Subcutaneous abdominal adipose tissue (tissue), 5 donors: ENCODE results near the gene AFMID.

ENCODE experiments used
- H3K27ac ChIP-seq: one replicate; pipeline ENCODE4 v1.7.0; 2013; ENCODE audit warnings: low read depth, mild to moderate bottlenecking, inconsistent platforms, low read length, moderate library complexity
- H3K27me3 ChIP-seq, 5 donors: one replicate each; pipeline ENCODE4 v1.7.0; 2013; ENCODE audit warnings: low read length in 5 of 5, inconsistent platforms in 1 of 5; ENCODE audit not compliant: control insufficient read depth in 5 of 5, insufficient read depth in 4 of 5
- H3K36me3 ChIP-seq, 5 donors: one replicate each; pipeline ENCODE4 v1.7.0; 2013; ENCODE audit warnings: low read length in 5 of 5; ENCODE audit not compliant: control insufficient read depth in 5 of 5, insufficient read depth in 5 of 5
- H3K4me1 ChIP-seq, 5 donors: one replicate each; pipeline ENCODE4 v1.7.0; 2013; ENCODE audit warnings: low read length in 5 of 5, mild to moderate bottlenecking in 3 of 5, moderate library complexity in 1 of 5; ENCODE audit not compliant: control insufficient read depth in 5 of 5, insufficient read depth in 5 of 5
- H3K4me3 ChIP-seq, 5 donors: one replicate each; pipeline ENCODE4 v1.7.0; 2013; ENCODE audit warnings: low read length in 5 of 5, low read depth in 1 of 5
- H3K9ac ChIP-seq, 5 donors: one replicate each; pipeline ENCODE4 v1.7.0; 2013; ENCODE audit warnings: low read length in 5 of 5, mild to moderate bottlenecking in 4 of 5, moderate library complexity in 3 of 5
- H3K9me3 ChIP-seq, 5 donors: one replicate each; pipeline ENCODE4 v1.7.0; 2013; ENCODE audit warnings: low read length in 5 of 5; ENCODE audit not compliant: control insufficient read depth in 5 of 5
- donor health status: healthy.
- donor health status: healthy.
- donor health status: healthy.
- donor health status: healthy.
- donor health status: healthy.

Gene AFMID

GRCh38 chr17:78179372-78179771 lies 7.8 kb upstream of the AFMID start:
- no peak overlapping the region for H3K4me3 ChIP-seq
- peaks cover 10 to 27% (median 25%) of the 10 kb centered on the region in 5 donors for H3K4me1 ChIP-seq
- H3K36me3 ChIP-seq, result no peaks in the 10 kb centered on the region
- no peak overlapping the region for H3K27ac ChIP-seq
- H3K27me3 ChIP-seq, result no peaks in the 10 kb centered on the region
- no peak overlapping the region for H3K9ac ChIP-seq
- no peaks in the 10 kb centered on the region for H3K9me3 ChIP-seq

DNA sequence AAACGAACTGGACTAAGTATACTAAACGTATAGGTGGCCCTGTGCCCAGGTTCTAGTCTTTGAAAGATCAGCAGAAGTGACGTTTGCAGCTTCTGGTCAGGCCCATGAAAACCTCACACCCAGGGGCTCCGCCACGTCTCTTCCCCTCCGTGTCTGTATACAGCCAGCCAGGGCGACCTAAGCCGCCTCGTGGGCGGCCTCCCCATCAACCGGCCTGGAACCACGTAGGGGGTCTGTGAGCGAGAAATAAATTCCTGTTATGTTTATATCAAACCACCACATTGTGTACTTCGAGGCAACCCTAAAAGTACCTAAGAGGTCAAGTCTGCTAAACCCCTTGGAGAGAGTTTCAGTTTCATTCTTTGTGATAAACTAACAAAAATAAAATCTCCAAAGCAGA lies 7.1 kb upstream of the AFMID start:
- Histone ChIP-seq H3K4me1 (peaks cover 7 to 27% (median 21%) of the 10 kb centered on the region in 5 donors), H3K9me3 (no peaks in the 10 kb centered on the region), H3K27ac (no peak overlapping the region), H3K27me3 (no peaks in the 10 kb centered on the region), H3K4me3 (no peak overlapping the region), H3K9ac (no peak overlapping the region), H3K36me3 (no peaks in the 10 kb centered on the region)

- no peaks in the 10 kb centered on the region for H3K9me3 ChIP-seq
- no peak overlapping the region for H3K27ac ChIP-seq
- H3K4me1 ChIP-seq, result peaks cover 7 to 23% (median 17%) of the 10 kb centered on the region in 5 donors
- H3K4me3 ChIP-seq, result no peak overlapping the region
- no peaks in the 10 kb centered on the region for H3K27me3 ChIP-seq
- no peaks in the 10 kb centered on the region for H3K36me3 ChIP-seq
- H3K9ac ChIP-seq, result no peak overlapping the region
Observed at GRCh38 chr17:78180508-78180907, 6.7 kb upstream of the AFMID start.

- Histone ChIP-seq H3K9me3 (no peaks in the 10 kb centered on the region), H3K9ac (no peak overlapping the region), H3K4me1 (peaks cover 0 to 19% (median 13%) of the 10 kb centered on the region in 5 donors), H3K4me3 (no peak overlapping the region), H3K27ac (no peak overlapping the region), H3K27me3 (no peaks in the 10 kb centered on the region), H3K36me3 (no peaks in the 10 kb centered on the region)
Observed at GRCh38 chr17:78182504-78182903, 4.7 kb upstream of the AFMID start.

DNA sequence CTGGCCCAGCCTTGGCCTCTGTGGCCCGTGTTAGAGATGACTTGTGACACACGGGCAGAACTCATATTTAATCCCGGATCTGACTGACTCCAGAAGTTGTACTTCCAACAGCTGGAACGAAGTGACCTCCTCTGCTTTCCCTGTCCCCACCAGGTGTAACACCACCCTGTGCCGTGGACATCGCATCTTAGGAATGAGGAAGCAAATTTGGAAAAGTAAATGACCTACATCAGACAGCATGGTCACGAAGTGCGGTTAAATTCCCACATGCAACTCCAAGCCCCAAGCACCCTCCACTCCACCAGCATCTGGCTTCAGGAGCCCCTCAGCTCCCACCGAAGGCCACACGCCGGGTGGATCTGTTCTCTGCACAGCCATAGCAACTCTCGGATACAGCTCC lies 3.2 kb upstream of the AFMID start:
- no peak overlapping the region for H3K4me3 ChIP-seq
- no peaks in the 10 kb centered on the region for H3K9me3 ChIP-seq
- no peak overlapping the region for H3K27ac ChIP-seq
- H3K27me3 ChIP-seq, result no peaks in the 10 kb centered on the region
- H3K9ac ChIP-seq, result no peak overlapping the region
- H3K4me1 ChIP-seq, result peaks cover 0 to 26% (median 21%) of the 10 kb centered on the region in 5 donors
- H3K36me3 ChIP-seq, result no peaks in the 10 kb centered on the region

DNA sequence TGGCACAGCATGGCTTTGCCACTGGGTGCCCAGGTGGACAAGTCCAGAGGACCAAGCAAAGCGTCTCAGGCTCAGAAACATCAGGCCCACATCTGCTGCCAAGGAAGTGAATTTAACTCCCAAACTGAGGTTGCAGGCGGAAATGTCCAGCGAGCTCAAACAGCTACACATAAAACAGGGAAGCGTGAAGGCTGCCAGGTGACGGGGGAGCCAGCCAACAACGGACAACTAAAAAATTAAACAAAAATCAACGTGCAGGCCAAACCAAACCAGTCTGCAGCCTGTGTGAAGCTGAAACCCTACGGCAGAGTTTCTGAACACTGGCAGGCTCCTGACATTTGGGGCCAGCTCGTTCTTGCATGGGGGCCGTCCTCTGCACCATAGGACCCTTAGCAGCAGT lies 2.8 kb upstream of the AFMID start:
- Histone ChIP-seq H3K4me1 (peaks cover 0 to 26% (median 21%) of the 10 kb centered on the region in 5 donors), H3K9me3 (no peaks in the 10 kb centered on the region), H3K4me3 (no peak overlapping the region), H3K27me3 (no peaks in the 10 kb centered on the region), H3K9ac (no peak overlapping the region), H3K27ac (no peak overlapping the region), H3K36me3 (no peaks in the 10 kb centered on the region)

- Histone ChIP-seq H3K36me3 (no peaks in the 10 kb centered on the region), H3K9ac (no peak overlapping the region), H3K27ac (no peak overlapping the region), H3K9me3 (no peaks in the 10 kb centered on the region), H3K4me1 (peaks cover 0 to 26% (median 21%) of the 10 kb centered on the region in 5 donors), H3K27me3 (no peaks in the 10 kb centered on the region), H3K4me3 (no peak overlapping the region)
Observed at GRCh38 chr17:78184868-78185267, 2.3 kb upstream of the AFMID start.

GRCh38 chr17:78185981-78186691 lies 1.0 kb upstream of the AFMID start:
- Histone ChIP-seq H3K36me3 (peaks cover 0 to 6% (median 5%) of the 10 kb centered on the region in 5 donors), H3K27me3 (no peaks in the 10 kb centered on the region), H3K4me1 (peaks cover 0 to 26% (median 21%) of the 10 kb centered on the region in 5 donors), H3K9me3 (no peaks in the 10 kb centered on the region), H3K9ac (no peak overlapping the region), H3K4me3 (peak overlapping the region in 2 of 5 donors; percentile 35 to 57), H3K27ac (no peak overlapping the region)

DNA sequence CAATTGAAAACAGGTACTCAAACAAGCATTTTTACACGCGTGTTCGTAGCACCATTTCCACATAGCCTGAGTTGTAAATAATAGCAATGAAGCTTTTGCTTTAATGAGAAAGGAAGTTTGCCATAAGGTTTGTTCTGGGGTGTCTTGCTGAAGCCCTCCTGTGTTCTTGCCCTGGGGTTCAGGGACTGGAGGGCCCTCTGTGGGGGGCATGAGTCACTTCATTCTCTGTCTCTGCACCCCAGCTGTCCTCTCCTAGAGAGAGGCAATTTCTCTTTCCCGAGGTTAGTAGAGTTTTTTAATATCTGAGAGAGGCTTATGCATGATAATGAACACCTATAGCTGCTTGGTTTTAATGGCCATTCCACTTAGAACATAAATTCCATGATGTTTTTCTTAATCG lies 9.6 kb downstream of the AFMID start:
- Histone ChIP-seq H3K27ac (no peak overlapping the region), H3K9me3 (no peaks in the 10 kb centered on the region), H3K9ac (no peak overlapping the region), H3K27me3 (no peaks in the 10 kb centered on the region), H3K4me1 (peaks cover 0 to 24% (median 10%) of the 10 kb centered on the region in 5 donors), H3K4me3 (no peak overlapping the region), H3K36me3 (peaks cover 0 to 14% (median 10%) of the 10 kb centered on the region in 5 donors)

DNA sequence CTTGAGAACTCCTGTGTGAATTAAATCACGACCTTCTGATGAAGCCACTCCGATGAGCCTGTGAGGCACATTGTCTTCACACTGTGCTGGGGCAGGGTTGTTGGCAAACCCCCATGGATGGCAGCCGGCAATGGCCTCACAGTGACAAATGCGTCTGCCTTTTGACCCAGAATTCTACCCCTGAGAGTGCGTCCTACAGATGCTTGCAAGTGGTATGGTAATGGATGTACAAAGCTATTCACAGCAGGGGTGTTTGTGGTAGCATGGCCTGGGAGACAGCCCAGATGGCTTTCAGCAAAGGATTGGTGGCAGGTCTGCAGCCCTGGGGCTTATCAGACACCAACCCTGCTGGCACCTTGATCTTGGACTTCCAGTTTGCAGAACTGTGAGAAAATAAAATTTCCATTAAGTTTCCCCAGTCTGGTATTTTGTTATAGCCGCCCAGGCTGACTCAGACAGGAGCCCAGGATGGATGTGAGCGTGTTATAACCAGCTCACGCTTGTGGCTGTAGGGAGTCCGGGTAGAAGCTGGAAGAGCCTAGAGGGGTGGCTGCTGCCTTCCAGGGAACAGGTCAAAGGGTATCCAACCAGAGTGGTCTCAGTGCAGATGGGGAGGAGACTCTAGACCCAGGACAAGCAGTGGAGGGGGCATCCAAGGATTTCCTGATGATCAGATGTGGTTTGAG lies 10.1 kb downstream of the AFMID start:
- H3K27ac ChIP-seq, result no peak overlapping the region
- H3K9ac ChIP-seq, result peak overlapping the region in 1 of 5 donors; percentile 48

More for the DNA sequence above, 10.1 kb downstream of the AFMID start:
- Histone ChIP-seq H3K4me1 (peaks cover 0 to 24% (median 10%) of the 10 kb centered on the region in 5 donors), H3K27me3 (no peaks in the 10 kb centered on the region), H3K36me3 (peaks cover 0 to 14% (median 9%) of the 10 kb centered on the region in 5 donors), H3K4me3 (no peak overlapping the region), H3K9me3 (no peaks in the 10 kb centered on the region)
